ENCODE data around the gene COLEC11.

GRCh38 chr2:3647831-3648651 lies 53.1 kb downstream of the COLEC11 start:
- TF ChIP-seq CTCF (conservative IDR thresholded peaks at IDR 0.05) (no peak), ZFX (IDR thresholded peaks at IDR 0.05) (no peak)

Measured in C4-2B (cell line).